ENCODE measurements around the gene FFAR1. TPM values are rescaled to one million over a fixed set of nuclear protein-coding genes. Genes with fewer than 3 reads are reported as not detected.

Gene FFAR1
- total RNA-seq, 2 donors from 2014 or later: 1.6 to 2.3 TPM

- Histone ChIP-seq H3K9me3 (no peaks in the 10 kb centered on the region), H3K27me3 (no peaks in the 10 kb centered on the region), H3K4me1 (no peaks in the 10 kb centered on the region), H3K4me3 (no peak overlapping the region), H3K36me3 (replicated peaks in 1 of 2; ENCODE audit: insufficient read depth in 1 of 2, low read depth in 2 of 2) (no peaks in the 10 kb centered on the region), H3K27ac (no peak overlapping the region)
- TF ChIP-seq CTCF (IDR thresholded peaks at IDR 0.05) (no peak), POLR2A (IDR thresholded peaks at IDR 0.05) (no peak)
- WGBS, 2 donors: 71 to 79% methylated on average over 14 of the region's 14 CpGs
- ATAC-seq (no peak), DNase-seq (no peak)
- intact Hi-C loops (cut with DNase I): no loop called here
These were observed 16.0 kb upstream of the FFAR1 start for GRCh38 chr19:35331551-35332214.

- WGBS, 2 donors: 58 to 66% methylated on average over 11 to 12 of the region's 12 CpGs
- Histone ChIP-seq H3K9me3 (no peaks in the 10 kb centered on the region), H3K27me3 (no peaks in the 10 kb centered on the region), H3K4me3 (no peak overlapping the region), H3K27ac (no peak overlapping the region), H3K36me3 (replicated peaks in 1 of 2; ENCODE audit: insufficient read depth in 1 of 2, low read depth in 2 of 2) (no peaks in the 10 kb centered on the region), H3K4me1 (no peaks in the 10 kb centered on the region)
- no peak for ATAC-seq
- no peak for DNase-seq
- TF ChIP-seq CTCF (IDR thresholded peaks at IDR 0.05) (no peak), POLR2A (IDR thresholded peaks at IDR 0.05) (no peak)
- intact Hi-C loops (cut with DNase I): no loop called here
These were observed 14.9 kb upstream of the FFAR1 start for GRCh38 chr19:35332817-35333216.

- Histone ChIP-seq H3K4me1 (no peaks in the 10 kb centered on the region), H3K27me3 (no peaks in the 10 kb centered on the region), H3K4me3 (no peak overlapping the region), H3K36me3 (replicated peaks in 1 of 2; ENCODE audit: insufficient read depth in 1 of 2, low read depth in 2 of 2) (no peaks in the 10 kb centered on the region), H3K27ac (no peak overlapping the region), H3K9me3 (no peaks in the 10 kb centered on the region)
- intact Hi-C loops (cut with DNase I): no loop called here
- no peak for DNase-seq
- TF ChIP-seq POLR2A (IDR thresholded peaks at IDR 0.05): no peak
- TF ChIP-seq CTCF (IDR thresholded peaks at IDR 0.05): no peak
- ATAC-seq: no peak
- 73 to 74% methylated on average over 10 of the region's 10 CpGs for WGBS, 2 donors
These were observed 13.5 kb upstream of the FFAR1 start for GRCh38 chr19:35334144-35334753.

- ATAC-seq (no peak), DNase-seq (no peak)
These were observed 11.3 kb upstream of the FFAR1 start for GRCh38 chr19:35336166-35336955.

More at GRCh38 chr19:35336166-35336955, 11.3 kb upstream of the FFAR1 start:
- H3K27ac ChIP-seq: no peak overlapping the region
- H3K4me1 ChIP-seq: no peaks in the 10 kb centered on the region
- no peaks in the 10 kb centered on the region for H3K36me3 ChIP-seq (replicated peaks in 1 of 2; ENCODE audit: insufficient read depth in 1 of 2, low read depth in 2 of 2)
- no peaks in the 10 kb centered on the region for H3K9me3 ChIP-seq
- WGBS, 2 donors: 78 to 81% methylated on average over 18 to 21 of the region's 21 CpGs
- no peak for TF ChIP-seq POLR2A (IDR thresholded peaks at IDR 0.05)
- intact Hi-C loops (cut with DNase I): no loop called here
- H3K4me3 ChIP-seq: no peak overlapping the region
- H3K27me3 ChIP-seq: no peaks in the 10 kb centered on the region

Measured in body of pancreas (tissue), 4 donors.